GM23248 (cell line): ENCODE results near the gene E2F7.

Source experiments
- EZH2 ChIP-seq: fragments of 200-600 bp; sonication (generic); IDR thresholded peaks from 2 replicates; pipeline ENCODE4 v1.6.1; 2018; ENCODE audit warnings: antibody characterized with exemption, mild to moderate bottlenecking; ENCODE audit not compliant: insufficient read depth, poor library complexity, severe bottlenecking
- EZH2phosphoT487 ChIP-seq: fragments of 200-600 bp; sonication (generic); IDR thresholded peaks from 2 replicates; pipeline ENCODE4 v1.6.1; 2018; ENCODE audit warnings: antibody characterized with exemption, moderate library complexity, mild to moderate bottlenecking, low read depth; ENCODE audit not compliant: insufficient read depth

DNA sequence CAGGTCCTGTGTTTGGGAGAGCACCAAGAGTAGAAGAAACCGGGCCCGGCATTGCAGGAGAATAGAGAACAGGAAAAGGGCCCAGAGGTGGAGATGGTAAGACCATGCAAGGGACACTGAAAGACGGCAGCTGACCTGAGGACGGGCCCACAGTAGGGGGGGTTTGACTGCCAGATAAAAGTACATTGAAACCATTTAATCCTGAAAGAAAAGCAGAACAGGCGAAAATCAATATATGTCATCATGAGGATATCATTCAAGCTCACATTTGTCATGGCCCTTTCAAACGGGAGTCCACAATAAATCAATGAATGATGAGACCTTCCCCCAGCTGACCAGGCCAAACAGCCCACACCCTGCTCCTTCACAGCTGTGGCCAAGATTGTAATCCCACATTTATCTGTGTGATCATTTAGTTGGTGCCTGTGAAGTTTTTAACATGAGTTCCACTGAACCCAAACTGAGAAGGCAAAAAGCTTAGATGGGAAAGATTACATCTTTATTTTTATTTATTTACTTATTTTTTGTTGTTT is 39.5 kb downstream of the E2F7 start:
- no peak for TF ChIP-seq EZH2
- TF ChIP-seq EZH2phosphoT487 = no peak
